NCI-H2029 (cell line): ENCODE measurements around the gene MRM3.
"Not testable (repeated sequence)": the region's sequence is repeated elsewhere in the genome, so short reads cannot be mapped to it uniquely, and the experiment has no call there.

ENCODE experiments used
- DNase-seq: peaks from one replicate; lab custom pipeline; 2025; lab: John Stamatoyannopoulos, UW

MRM3 gene

GRCh38 chr17:825216-825615 is 43.1 kb downstream of the MRM3 start:
- DNase-seq: no peak

- no peak for DNase-seq
Observed at GRCh38 chr17:826778-827177, 44.6 kb downstream of the MRM3 start.

- DNase-seq: no peak
Observed at GRCh38 chr17:828761-829160, 46.6 kb downstream of the MRM3 start.

- not testable (repeated sequence) for DNase-seq
Observed at GRCh38 chr17:829614-830013, 47.5 kb downstream of the MRM3 start.

- DNase-seq: no peak
Observed at GRCh38 chr17:830381-830780, 48.2 kb downstream of the MRM3 start.

- no peak for DNase-seq
Observed at GRCh38 chr17:830950-831349, 48.8 kb downstream of the MRM3 start.

- no peak for DNase-seq
Observed at GRCh38 chr17:834136-834535, 52.0 kb downstream of the MRM3 start.

GRCh38 chr17:835263-835662 is 53.1 kb downstream of the MRM3 start:
- DNase-seq: no peak

- DNase-seq: not testable (repeated sequence)
Observed at GRCh38 chr17:835721-836120, 53.6 kb downstream of the MRM3 start.

GRCh38 chr17:836151-836550 is 54.0 kb downstream of the MRM3 start:
- no peak for DNase-seq

GRCh38 chr17:838486-838885 is 56.3 kb downstream of the MRM3 start:
- no peak for DNase-seq

GRCh38 chr17:841313-841712 is 59.2 kb downstream of the MRM3 start:
- DNase-seq: no peak
